ENCODE measurements around the gene CHKA. TPM values are rescaled to one million over a fixed set of nuclear protein-coding genes. Genes with fewer than 3 reads are reported as not detected.

Gene CHKA
- total and polyA plus RNA-seq, 9 of the 15 experiments (the other 6 are each of a cell fraction or from before 2014, with no cell fraction given) = 3.6 to 37.0 (median 30.2) TPM

GRCh38 chr11:68038226-68038717 is 82.9 kb downstream of the CHKA start:
- intact Hi-C loops (cut with micrococcal nuclease) = no loop called here
- CTCF ChIA-PET (ENCODE audit: low intra/inter-chr PET ratio) = no interaction called here
- in situ Hi-C loops (cut with MboI) = no loop called here
- peak overlapping the region; percentile 95 for H2AFZ ChIP-seq (ENCODE audit: low read depth, low read length)
- ATAC-seq (peak; percentile 29), DNase-seq (ENCODE audit: extremely low read depth in 1 of 4, low spot score in 3 of 4) (peak; percentile 60 to 74 (median 66)), FAIRE-seq (no peak)
- BruUV-seq (replicated peaks) = TSS peak; percentile 93
- peaks cover 43 to 80% of the 10 kb centered on the region in 2 experiments for H3K4me1 ChIP-seq (replicated peaks in 1 of 2; ENCODE audit: control insufficient read depth in 2 of 2, insufficient read depth in 2 of 2, low read length in 2 of 2)
- H3K36me3 ChIP-seq (ENCODE audit: control insufficient read depth, insufficient read depth, low read length) = peaks cover 48% of the 10 kb centered on the region; the same call in 2 of the 3 replicates
- H3K4me2 ChIP-seq (ENCODE audit: insufficient read depth, low read length) = peak overlapping the region; percentile 74
- POLR2A ChIA-PET = interaction anchor here (0.6 to 1.7 kb wide), 5 partner anchors 10 to 621 kb away, joined by 3 to 8 read pairs (median 3); no protein-coding TSS in a partner anchor
- peak overlapping the region; percentile 72 to 90 for H3K9ac ChIP-seq (ENCODE audit: insufficient read depth in 1 of 2, low read depth in 2 of 2, low read length in 2 of 2)
- no peaks in the 10 kb centered on the region for H3K27me3 ChIP-seq (ENCODE audit: control insufficient read depth in 2 of 2, insufficient read depth in 2 of 2, low read length in 2 of 2)
- 10% methylated on average over 9 of the region's 13 CpGs for WGBS (ENCODE audit: insufficient coverage, low coverage, missing lambda C conversion rate)
- H3K9me3 ChIP-seq (replicated peaks; ENCODE audit: control insufficient read depth, insufficient read depth, low read depth, low read length) = no peaks in the 10 kb centered on the region
- H3K79me2 ChIP-seq (ENCODE audit: control insufficient read depth, insufficient read depth, low read length) = peaks cover 37% of the 10 kb centered on the region
- peak overlapping the region; percentile 83 for H3K27ac ChIP-seq (ENCODE audit: extremely low read depth, low read depth, low read length)
- H4K20me1 ChIP-seq (replicated peaks; ENCODE audit: control insufficient read depth, insufficient read depth, low read length) = no peaks in the 10 kb centered on the region
- no peaks in the 10 kb centered on the region for H3K9me1 ChIP-seq (ENCODE audit: control insufficient read depth, insufficient read depth, low read length)
- H3K4me3 ChIP-seq = peak overlapping the region; percentile 92
- TF ChIP-seq TAF1 (IDR thresholded peaks at IDR 0.05; ENCODE audit: control insufficient read depth, extremely low read depth, insufficient read depth, low read length, severe bottlenecking) (no peak), FOSL1 (tag; conservative IDR thresholded peaks at IDR 0.05) (0 out of 2 replicates have a peak, but pooled peaks have one; percentile 5), SFPQ (IDR thresholded peaks at IDR 0.05; ENCODE audit: low read depth, low read length) (no peak), TGIF2 (CRISPR knock-in tag; IDR thresholded peaks at IDR 0.05) (no peak), NFRKB (IDR thresholded peaks at IDR 0.05; ENCODE audit: low read depth) (no peak), RREB1 (CRISPR knock-in tag; IDR thresholded peaks at IDR 0.05) (no peak), ATF7 (IDR thresholded peaks at IDR 0.05) (no peak), NFATC3 (IDR thresholded peaks at IDR 0.05) (no peak), NR4A1 (CRISPR knock-in tag; IDR thresholded peaks at IDR 0.05) (no peak), NR4A1 (tag; IDR thresholded peaks at IDR 0.05) (no peak), SNIP1 (IDR thresholded peaks at IDR 0.05; ENCODE audit: low read depth) (no peak), ZNF695 (CRISPR knock-in tag; IDR thresholded peaks at IDR 0.05) (no peak), IFI16 (CRISPR knock-in tag; IDR thresholded peaks at IDR 0.05) (no peak), SAFB (IDR thresholded peaks at IDR 0.05; ENCODE audit: borderline replicate concordance, low read depth, low read length) (no peak; the same call in 1 of the 2 replicates)
